PC-9 (cell line): Measurements from ENCODE around the gene UST. TPM values are rescaled to one million over a fixed set of nuclear protein-coding genes. Genes with fewer than 3 reads are reported as not detected.
"Not testable (repeated sequence)": the region's sequence is repeated elsewhere in the genome, so short reads cannot be mapped to it uniquely, and the experiment has no call there.

Experiments
- BruUV-seq: library from RNA; stranded (reverse); fragments of 400-500 nt; replicated peaks from 2 replicates; lab custom pipeline; 2021; lab: Mats Ljungman, UMichigan
- CTCF ChIA-PET: fragments of 300-600 bp; sonication (Branson Sonifier 250); formaldehyde crosslinking; loops from one replicate; lab custom pipeline; 2022; ENCODE audit warnings: antibody characterized with exemption; lab: Charles Lee
- POLR2A ChIA-PET: fragments of 300-600 bp; sonication (Branson Sonifier 250); formaldehyde crosslinking; loops from one replicate; lab custom pipeline; 2022; ENCODE audit warnings: antibody characterized with exemption; ENCODE audit not compliant: unreplicated experiment; lab: Charles Lee
- DNase-seq, 2 experiments: peaks; one replicate each; pipeline versions ENCODE4 v3.0.0 to v3.0.0-alpha.2; 2015 to 2022; ENCODE audit warnings: mixed read lengths in 1 of 2
- H2AFZ ChIP-seq: fragments of 200-600 bp; sonication (generic); 2 replicates; pipeline ENCODE4 v1.8.1; 2017; ENCODE audit warnings: antibody characterized with exemption
- H3F3A ChIP-seq: fragments of 200-600 bp; sonication (generic); 2 replicates; pipeline ENCODE4 v1.8.1; 2017; ENCODE audit warnings: antibody characterized with exemption, mild to moderate bottlenecking, low read depth; ENCODE audit not compliant: insufficient read depth
- H3K27ac ChIP-seq: fragments of 200-600 bp; sonication (generic); 2 replicates; pipeline ENCODE4 v1.6.1; 2016; ENCODE audit warnings: mixed run types
- H3K27me3 ChIP-seq: fragments of 200-600 bp; sonication (generic); 2 replicates; pipeline ENCODE4 v1.6.1; 2016; ENCODE audit warnings: low read depth, mixed run types; ENCODE audit not compliant: insufficient read depth
- H3K36me3 ChIP-seq: fragments of 200-600 bp; sonication (generic); 2 replicates; pipeline ENCODE4 v1.6.1; 2016; ENCODE audit warnings: low read depth, mixed run types
- H3K4me1 ChIP-seq: fragments of 200-600 bp; sonication (generic); replicated peaks from 2 replicates; pipeline ENCODE4 v1.6.1; 2016; ENCODE audit warnings: mixed run types; ENCODE audit not compliant: insufficient read depth
- H3K4me2 ChIP-seq: fragments of 200-600 bp; sonication (generic); 2 replicates; pipeline ENCODE4 v1.6.1; 2017; ENCODE audit warnings: mixed run types
- H3K4me3 ChIP-seq: fragments of 200-600 bp; sonication (generic); 2 replicates; pipeline ENCODE4 v1.6.1; 2016; ENCODE audit warnings: mixed run types
- H3K79me2 ChIP-seq: fragments of 200-600 bp; sonication (generic); 2 replicates; pipeline ENCODE4 v1.6.1; 2017; ENCODE audit warnings: low read depth, mixed run types
- H3K9me2 ChIP-seq: fragments of 200-600 bp; sonication (generic); 2 replicates; pipeline ENCODE4 v1.8.1; 2017; ENCODE audit warnings: mild to moderate bottlenecking; ENCODE audit not compliant: insufficient read depth
- H3K9me3 ChIP-seq: fragments of 200-600 bp; sonication (generic); 2 replicates; pipeline ENCODE4 v1.8.1; 2016; ENCODE audit warnings: low read depth; ENCODE audit not compliant: insufficient read depth
- H4K20me1 ChIP-seq: fragments of 200-600 bp; sonication (generic); 2 replicates; pipeline ENCODE4 v1.8.1; 2017; ENCODE audit not compliant: insufficient read depth
- CTCF ChIP-seq: fragments of 200-600 bp; sonication (generic); conservative IDR thresholded peaks from 2 replicates; pipeline ENCODE4 v1.6.1; 2017; ENCODE audit warnings: mixed run types, antibody characterized with exemption, mild to moderate bottlenecking, moderate library complexity
- EZH2 ChIP-seq: fragments of 200-600 bp; sonication (generic); IDR thresholded peaks from 2 replicates; pipeline ENCODE4 v1.8.0; 2017; ENCODE audit warnings: antibody characterized with exemption, low read depth
- intact Hi-C: fragments of 100-400 bp; cut with micrococcal nuclease; formaldehyde crosslinking; loops from one replicate; pipeline ENCODE4 v1.10.0; 2022; ENCODE audit not compliant: unreplicated experiment
- total RNA-seq: library from RNA; stranded (reverse); gene quantifications from 2 replicates; pipeline ENCODE4 v1.2.3, GENCODE V29; 2021

Gene UST
- total RNA-seq, 1 experiment from 2014 or later, result 4.2 TPM

- intact Hi-C loops, result no loop called here
- H4K20me1 ChIP-seq, result no peaks in the 10 kb centered on the region
- no peaks in the 10 kb centered on the region for H3K27me3 ChIP-seq
- peak overlapping the region; percentile 59; the same call in 1 of the 2 replicates for H2AFZ ChIP-seq
- peak overlapping the region; percentile 57 for H3K4me2 ChIP-seq
- H3K79me2 ChIP-seq, result no peaks in the 10 kb centered on the region
- peak overlapping the region; percentile 38; the same call in 1 of the 2 replicates for H3K27ac ChIP-seq
- H3K9me2 ChIP-seq, result no peaks in the 10 kb centered on the region
- DNase-seq, result peak; percentile 29 to 63
- no TSS peak for BruUV-seq
- POLR2A ChIA-PET, result interaction anchor here (0.7 kb wide), 1 partner anchor 988 kb away, joined by 5 read pairs; no protein-coding TSS in a partner anchor
- TF ChIP-seq EZH2 (no peak), CTCF (no peak)
- H3K4me3 ChIP-seq, result peak overlapping the region; percentile 38; the same call in 1 of the 2 replicates
- H3K4me1 ChIP-seq, result peaks cover 24% of the 10 kb centered on the region
- H3K36me3 ChIP-seq, result no peaks in the 10 kb centered on the region
- CTCF ChIA-PET, result no interaction called here
- H3F3A ChIP-seq, result no peaks in the 10 kb centered on the region; the same call in 1 of the 2 replicates
- no peaks in the 10 kb centered on the region for H3K9me3 ChIP-seq
Measured at GRCh38 chr6:148760568-148761526, 14.0 kb downstream of the UST start.

GRCh38 chr6:148761527-148762011, 14.7 kb downstream of the UST start:
- Histone ChIP-seq H3K27ac (peak overlapping the region; percentile 38; the same call in 1 of the 2 replicates), H3K36me3 (no peaks in the 10 kb centered on the region), H3K4me2 (peak overlapping the region; percentile 57), H4K20me1 (no peaks in the 10 kb centered on the region), H2AFZ (no peak overlapping the region), H3K27me3 (no peaks in the 10 kb centered on the region), H3K79me2 (no peaks in the 10 kb centered on the region), H3K9me2 (no peaks in the 10 kb centered on the region), H3K4me3 (no peak overlapping the region), H3K9me3 (no peaks in the 10 kb centered on the region), H3F3A (no peaks in the 10 kb centered on the region; the same call in 1 of the 2 replicates), H3K4me1 (peaks cover 24% of the 10 kb centered on the region)
- no peak for TF ChIP-seq CTCF
- peak in 1 of 2 experiments; percentile 30 for DNase-seq
- intact Hi-C loops, result no loop called here
- BruUV-seq, result no TSS peak
- POLR2A ChIA-PET, result no interaction called here
- CTCF ChIA-PET, result no interaction called here

GRCh38 chr6:148762231-148762630, 15.4 kb downstream of the UST start:
- CTCF ChIA-PET, result no interaction called here
- no peak for DNase-seq
- H3K4me1 ChIP-seq, result peaks cover 24% of the 10 kb centered on the region
- H4K20me1 ChIP-seq, result no peaks in the 10 kb centered on the region
- H3K79me2 ChIP-seq, result no peaks in the 10 kb centered on the region
- BruUV-seq, result no TSS peak
- no peaks in the 10 kb centered on the region for H3K27me3 ChIP-seq
- no peaks in the 10 kb centered on the region for H3K9me2 ChIP-seq
- POLR2A ChIA-PET, result no interaction called here
- H2AFZ ChIP-seq, result no peak overlapping the region
- no peak overlapping the region for H3K27ac ChIP-seq
- H3F3A ChIP-seq, result no peaks in the 10 kb centered on the region; the same call in 1 of the 2 replicates
- no peaks in the 10 kb centered on the region for H3K9me3 ChIP-seq
- no peak for TF ChIP-seq EZH2
- no peak for TF ChIP-seq CTCF
- H3K4me2 ChIP-seq, result no peak overlapping the region
- intact Hi-C loops, result no loop called here
- H3K4me3 ChIP-seq, result no peak overlapping the region
- no peaks in the 10 kb centered on the region for H3K36me3 ChIP-seq

DNA sequence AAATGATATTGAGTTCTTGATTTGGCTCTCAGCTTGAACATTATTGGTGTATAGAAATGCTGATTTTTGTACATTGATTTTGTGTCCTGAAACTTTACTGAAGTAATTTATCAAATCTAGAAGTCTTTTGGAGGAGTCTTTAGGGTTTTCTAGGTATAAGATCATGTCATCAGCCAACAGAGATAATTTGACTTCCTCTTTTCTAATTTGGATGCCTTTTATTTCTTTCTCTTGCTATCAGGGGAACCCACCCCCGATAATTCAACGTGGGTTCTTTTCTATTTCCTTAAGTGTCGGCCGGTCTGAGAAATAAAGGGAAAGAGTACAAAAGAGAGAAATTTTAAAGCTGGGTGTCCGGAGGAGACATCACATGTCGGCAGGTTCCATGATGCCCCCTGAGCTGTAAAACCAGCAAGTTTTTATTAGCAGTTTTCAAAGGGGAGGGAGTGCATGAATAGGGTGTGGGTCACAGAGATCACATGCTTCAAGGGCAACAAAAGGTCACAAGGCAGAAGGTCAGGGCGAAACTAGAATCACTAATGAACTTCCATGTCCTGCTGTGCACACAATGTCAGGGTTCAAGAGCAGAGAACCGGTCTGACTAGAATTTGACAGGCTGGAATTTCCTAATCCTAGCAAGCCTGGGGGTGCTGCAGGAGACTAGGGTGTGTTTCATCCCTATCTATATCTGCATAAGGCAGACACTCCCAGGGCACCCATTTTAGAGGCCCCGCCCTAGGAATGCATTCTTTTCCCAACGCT, 17.6 kb downstream of the UST start:
- BruUV-seq, CTCF ChIA-PET, H4K20me1 ChIP-seq, H3K9me2 ChIP-seq, H3K36me3 ChIP-seq, intact Hi-C loops, DNase-seq, H3K4me2 ChIP-seq, H3K79me2 ChIP-seq, H3K27me3 ChIP-seq, H3K27ac ChIP-seq, H3K9me3 ChIP-seq, H3K4me3 ChIP-seq, H3F3A ChIP-seq, H2AFZ ChIP-seq: not testable (repeated sequence)
- POLR2A ChIA-PET, result interaction anchor here (0.7 kb wide), 1 partner anchor 10 kb away, joined by 3 read pairs; no protein-coding TSS in a partner anchor
- peaks cover 24% of the 10 kb centered on the region for H3K4me1 ChIP-seq
